Nephron (organoid): ENCODE results near the gene NLRP1.

Source experiments
- H3K27ac Mint-ChIP-seq, 3 experiments: 2 replicates each; pipeline ENCODE4 v1.8.0; 2020; ENCODE audit warnings: mixed read lengths in 3 of 3, mild to moderate bottlenecking in 2 of 3, moderate library complexity in 1 of 3
- H3K27me3 Mint-ChIP-seq: 2 replicates; pipeline ENCODE4 v1.8.0; 2021; ENCODE audit warnings: low read depth, mild to moderate bottlenecking, moderate library complexity, mixed read lengths
- H3K36me3 Mint-ChIP-seq: 2 replicates; pipeline ENCODE4 v1.8.0; 2020; ENCODE audit warnings: low read depth, mixed read lengths
- H3K4me1 Mint-ChIP-seq: 2 replicates; pipeline ENCODE4 v1.8.0; 2020; ENCODE audit warnings: mixed read lengths
- H3K4me3 Mint-ChIP-seq, 3 experiments: 2 replicates each; pipeline ENCODE4 v1.8.0; 2020; ENCODE audit warnings: mild to moderate bottlenecking in 3 of 3, mixed read lengths in 3 of 3, moderate library complexity in 2 of 3
- H3K9me3 Mint-ChIP-seq: 2 replicates; pipeline ENCODE4 v1.8.0; 2020; ENCODE audit warnings: mixed read lengths
- TF ChIP-seq, protein P1 (sequence below), 3 experiments: fragments of 200-600 bp; sonication (generic); IDR thresholded peaks; one replicate each; pipeline ENCODE4 v1.5.0; 2021; ENCODE audit warnings: antibody characterized with exemption in 3 of 3; ENCODE audit not compliant: unreplicated experiment in 3 of 3

Gene NLRP1

DNA sequence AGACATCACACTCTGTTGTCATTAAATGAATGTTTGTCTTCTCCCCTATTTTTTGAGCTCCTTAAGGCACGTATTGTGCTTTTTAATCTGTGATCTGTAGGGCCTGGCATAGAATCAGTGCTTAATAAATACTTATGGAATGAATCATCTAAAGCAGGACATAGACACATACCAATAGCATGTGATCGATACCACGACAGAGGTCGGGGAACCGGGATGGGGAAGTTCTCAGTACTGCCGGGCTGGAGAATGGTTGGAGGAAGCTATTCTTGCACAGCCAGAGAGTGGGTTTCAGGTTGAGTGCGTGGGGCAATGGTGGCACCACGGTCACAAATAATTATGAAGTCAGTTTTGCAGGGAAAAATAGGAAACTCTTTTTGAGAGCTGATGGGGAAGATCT, 26.8 kb downstream of the NLRP1 start:
- Mint-ChIP-seq H3K9me3 (no peaks in the 10 kb centered on the region), H3K4me1 (no peaks in the 10 kb centered on the region), H3K4me3 (no peak overlapping the region), H3K27me3 (peaks cover 3% of the 10 kb centered on the region), H3K36me3 (peaks cover 4% of the 10 kb centered on the region), H3K27ac (no peak overlapping the region)
- TF ChIP-seq, protein P1, sequence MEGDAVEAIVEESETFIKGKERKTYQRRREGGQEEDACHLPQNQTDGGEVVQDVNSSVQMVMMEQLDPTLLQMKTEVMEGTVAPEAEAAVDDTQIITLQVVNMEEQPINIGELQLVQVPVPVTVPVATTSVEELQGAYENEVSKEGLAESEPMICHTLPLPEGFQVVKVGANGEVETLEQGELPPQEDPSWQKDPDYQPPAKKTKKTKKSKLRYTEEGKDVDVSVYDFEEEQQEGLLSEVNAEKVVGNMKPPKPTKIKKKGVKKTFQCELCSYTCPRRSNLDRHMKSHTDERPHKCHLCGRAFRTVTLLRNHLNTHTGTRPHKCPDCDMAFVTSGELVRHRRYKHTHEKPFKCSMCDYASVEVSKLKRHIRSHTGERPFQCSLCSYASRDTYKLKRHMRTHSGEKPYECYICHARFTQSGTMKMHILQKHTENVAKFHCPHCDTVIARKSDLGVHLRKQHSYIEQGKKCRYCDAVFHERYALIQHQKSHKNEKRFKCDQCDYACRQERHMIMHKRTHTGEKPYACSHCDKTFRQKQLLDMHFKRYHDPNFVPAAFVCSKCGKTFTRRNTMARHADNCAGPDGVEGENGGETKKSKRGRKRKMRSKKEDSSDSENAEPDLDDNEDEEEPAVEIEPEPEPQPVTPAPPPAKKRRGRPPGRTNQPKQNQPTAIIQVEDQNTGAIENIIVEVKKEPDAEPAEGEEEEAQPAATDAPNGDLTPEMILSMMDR (IDR thresholded peaks at IDR 0.05; ENCODE audit: unreplicated experiment in 3 of 3): no peak

DNA sequence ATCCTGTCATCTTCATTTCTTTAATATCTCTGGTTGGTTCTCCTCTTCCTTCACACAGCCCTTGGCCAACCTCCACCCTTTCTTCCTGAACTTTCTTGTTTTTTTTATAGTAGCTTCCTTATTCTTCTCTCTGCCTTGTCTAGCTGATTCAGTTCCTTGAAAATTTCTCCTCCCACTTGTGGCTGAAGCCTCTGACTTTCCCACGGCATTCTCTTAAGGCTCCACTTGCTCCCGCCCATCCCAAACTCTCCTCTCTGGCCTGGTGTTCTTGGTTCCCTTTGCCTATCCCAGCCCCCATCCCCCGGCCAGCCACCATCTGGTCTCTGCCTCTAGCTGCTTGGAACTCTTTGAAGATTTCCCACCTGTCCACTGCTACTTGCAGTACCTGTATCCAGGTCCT, 29.1 kb downstream of the NLRP1 start:
- Mint-ChIP-seq H3K4me1 (no peaks in the 10 kb centered on the region), H3K27ac (no peak overlapping the region), H3K9me3 (no peaks in the 10 kb centered on the region), H3K4me3 (no peak overlapping the region), H3K27me3 (peaks cover 3% of the 10 kb centered on the region), H3K36me3 (peaks cover 4% of the 10 kb centered on the region)
- TF ChIP-seq, protein P1 (IDR thresholded peaks at IDR 0.05; ENCODE audit: unreplicated experiment in 3 of 3): no peak

DNA sequence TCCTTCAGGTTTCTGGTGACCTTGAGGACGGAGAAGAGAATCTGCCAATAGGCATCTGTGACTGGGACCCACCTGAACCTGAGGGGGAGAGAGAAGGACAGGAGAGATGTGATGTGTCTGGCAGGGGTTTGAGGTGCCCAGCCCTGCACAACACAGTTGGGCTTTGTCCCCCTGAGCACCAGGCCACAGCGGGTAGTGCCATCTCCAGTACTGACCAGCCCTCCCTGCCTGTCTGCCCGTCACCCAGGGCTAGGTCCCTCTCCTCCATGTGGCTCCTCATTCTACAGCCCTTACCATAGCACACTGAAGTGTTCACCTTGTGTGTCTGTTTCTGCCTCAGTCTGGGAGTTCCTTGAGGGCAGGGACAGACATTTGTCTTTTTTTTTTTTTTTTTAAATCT, 30.8 kb downstream of the NLRP1 start:
- H3K27ac Mint-ChIP-seq: no peak overlapping the region
- peaks cover 3% of the 10 kb centered on the region for H3K27me3 Mint-ChIP-seq

DNA sequence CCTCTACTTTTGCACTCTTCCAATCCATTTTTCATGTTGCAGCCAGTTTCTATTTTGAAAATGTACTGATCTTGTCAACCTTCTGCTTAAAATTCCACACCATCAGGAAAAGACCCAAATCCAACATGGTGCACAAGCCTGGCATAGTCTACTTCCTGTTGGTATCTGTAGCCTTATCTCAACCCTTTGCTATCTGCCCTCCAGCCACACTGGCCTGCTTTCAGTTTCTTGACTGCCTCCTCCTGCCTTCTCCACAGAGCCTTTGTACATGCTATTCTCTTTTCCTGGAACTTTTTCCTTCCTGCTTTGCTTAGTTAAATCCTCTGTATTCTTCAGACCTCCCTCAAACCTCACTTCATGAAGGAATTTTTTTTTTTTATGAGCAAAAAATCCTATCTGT, 31.5 kb downstream of the NLRP1 start:
- no peaks in the 10 kb centered on the region for H3K9me3 Mint-ChIP-seq
- peaks cover 4% of the 10 kb centered on the region for H3K36me3 Mint-ChIP-seq
- no peak overlapping the region for H3K4me3 Mint-ChIP-seq
- H3K27me3 Mint-ChIP-seq: peaks cover 5% of the 10 kb centered on the region
- H3K27ac Mint-ChIP-seq: no peak overlapping the region
- TF ChIP-seq, protein P1 (IDR thresholded peaks at IDR 0.05; ENCODE audit: unreplicated experiment in 3 of 3): no peak
- no peaks in the 10 kb centered on the region for H3K4me1 Mint-ChIP-seq

More for the DNA sequence above, 30.8 kb downstream of the NLRP1 start:
- H3K9me3 Mint-ChIP-seq: no peaks in the 10 kb centered on the region
- H3K4me3 Mint-ChIP-seq: no peak overlapping the region
- H3K4me1 Mint-ChIP-seq: no peaks in the 10 kb centered on the region
- TF ChIP-seq, protein P1 (IDR thresholded peaks at IDR 0.05; ENCODE audit: unreplicated experiment in 3 of 3): no peak
- peaks cover 4% of the 10 kb centered on the region for H3K36me3 Mint-ChIP-seq

DNA sequence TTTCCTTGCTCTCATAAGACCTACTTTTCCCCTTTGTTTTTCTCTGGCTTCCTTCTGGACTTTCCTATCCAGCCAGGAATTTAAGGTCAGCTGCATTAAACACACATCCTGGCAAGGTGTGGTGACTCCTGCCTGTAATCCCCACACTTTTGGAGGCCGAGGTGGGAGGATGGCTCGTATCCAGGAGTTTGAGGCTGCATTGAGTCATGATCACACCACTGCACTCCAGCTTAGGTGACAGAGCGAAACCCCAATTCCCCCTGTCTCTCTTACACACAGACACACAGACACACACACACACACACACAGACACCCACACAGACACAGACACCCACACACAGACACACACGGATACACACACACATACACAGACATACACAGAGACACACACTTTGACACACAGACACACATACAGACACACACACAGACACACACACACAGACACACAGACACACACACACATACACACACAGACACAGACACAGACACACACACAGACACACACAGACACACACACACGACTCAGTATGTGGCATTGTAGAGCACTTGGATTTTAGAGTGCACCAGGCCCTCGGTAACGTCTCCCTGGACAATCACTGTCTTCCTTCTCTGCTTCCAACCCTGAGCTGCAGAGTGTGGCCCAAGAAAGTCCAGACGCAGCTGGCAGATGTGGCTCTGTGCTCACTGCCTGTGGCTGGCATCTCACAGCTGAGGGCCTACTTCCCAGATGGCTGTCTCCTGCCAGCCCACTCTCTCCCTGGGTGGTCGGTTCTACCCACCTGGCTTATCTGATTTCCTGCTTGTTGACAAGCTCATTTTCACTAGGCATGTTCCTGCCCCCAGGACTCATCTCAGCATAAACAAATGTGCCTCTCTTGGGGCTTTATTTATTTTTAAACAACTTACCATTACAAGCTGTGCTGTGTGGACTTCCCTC, 39.0 kb downstream of the NLRP1 start:
- Mint-ChIP-seq H3K27me3 (peaks cover 4% of the 10 kb centered on the region), H3K9me3 (no peaks in the 10 kb centered on the region), H3K4me3 (no peak overlapping the region), H3K36me3 (no peaks in the 10 kb centered on the region), H3K27ac (no peak overlapping the region), H3K4me1 (no peaks in the 10 kb centered on the region)
- TF ChIP-seq, protein P1 (IDR thresholded peaks at IDR 0.05; ENCODE audit: unreplicated experiment in 3 of 3): no peak

DNA sequence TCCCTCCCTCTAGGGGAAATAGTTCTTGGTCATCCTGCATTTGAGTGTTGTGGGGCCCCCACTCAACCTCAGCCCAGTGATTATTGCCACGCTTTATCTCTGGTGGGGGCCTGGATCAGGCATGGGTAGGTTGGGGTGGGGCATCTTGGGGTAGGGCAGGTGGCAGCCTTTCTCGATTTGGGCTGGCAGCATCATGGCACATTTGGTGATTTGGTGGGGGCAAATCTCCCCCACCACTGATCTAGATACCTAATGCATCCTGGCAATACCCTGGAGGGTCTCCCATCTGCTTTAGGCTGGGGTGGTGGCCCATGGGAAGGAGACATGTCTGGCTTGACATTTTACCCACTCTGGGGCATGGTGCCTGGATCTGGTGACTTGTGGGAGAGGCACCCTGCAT, 40.2 kb downstream of the NLRP1 start:
- Mint-ChIP-seq H3K27ac (no peak overlapping the region), H3K4me3 (no peak overlapping the region), H3K27me3 (peaks cover 4% of the 10 kb centered on the region), H3K9me3 (no peaks in the 10 kb centered on the region), H3K36me3 (no peaks in the 10 kb centered on the region), H3K4me1 (no peaks in the 10 kb centered on the region)
- TF ChIP-seq, protein P1 (IDR thresholded peaks at IDR 0.05; ENCODE audit: unreplicated experiment in 3 of 3): no peak
